IMR-90 (cell line): ENCODE data around the gene PTRH2. TPM values are rescaled to one million over a fixed set of nuclear protein-coding genes. Genes with fewer than 3 reads are reported as not detected.

Experiments
- ATAC-seq: fragments of 200-7000 bp; cut with Tn5 transposase; 2 replicates; pipeline ENCODE4 v1.9.1; 2020; ENCODE audit warnings: low read depth, mild to moderate bottlenecking, moderate library complexity
- BruUV-seq: library from RNA; stranded (reverse); fragments of 400-500 nt; replicated peaks from 2 replicates; lab custom pipeline; 2021; lab: Mats Ljungman, UMichigan
- CTCF ChIA-PET: fragments of 300-600 bp; formaldehyde crosslinking; extraction: SDS; loops from one replicate; lab custom pipeline; 2021; ENCODE audit warnings: antibody characterized with exemption; lab: Yijun Ruan, JAX
- POLR2A ChIA-PET: fragments of 300-600 bp; sonication (Branson Sonifier 250); formaldehyde crosslinking; loops from one replicate; lab custom pipeline; 2022; ENCODE audit warnings: antibody characterized with exemption; ENCODE audit not compliant: unreplicated experiment; lab: Charles Lee
- DNase-seq: peaks from one replicate; pipeline ENCODE4 v3.0.0; 2013
- H2AFZ ChIP-seq: replicated peaks from 2 replicates; pipeline ENCODE3; 2013; ENCODE audit warnings: low read length, mild to moderate bottlenecking; ENCODE audit not compliant: poor library complexity
- H2AK5ac ChIP-seq: 2 replicates; pipeline ENCODE4 v1.6.1; 2013; ENCODE audit warnings: low read depth, low read length, inconsistent platforms
- H2AK9ac ChIP-seq: replicated peaks from 2 replicates; pipeline ENCODE3; 2013; ENCODE audit warnings: mild to moderate bottlenecking, low read depth, low read length, moderate library complexity; ENCODE audit not compliant: poor library complexity
- H2BK120ac ChIP-seq: 2 replicates; pipeline ENCODE4 v1.6.1; 2013; ENCODE audit warnings: low read depth, low read length, inconsistent platforms
- H2BK15ac ChIP-seq: 3 replicates; pipeline ENCODE4 v1.6.1; 2013; ENCODE audit warnings: low read depth, low read length, inconsistent platforms
- H2BK20ac ChIP-seq: 2 replicates; pipeline ENCODE4 v1.6.1; 2013; ENCODE audit warnings: low read depth, mild to moderate bottlenecking, inconsistent platforms, low read length, moderate library complexity
- H2BK5ac ChIP-seq: 2 replicates; pipeline ENCODE4 v1.6.1; 2013; ENCODE audit warnings: mild to moderate bottlenecking, low read depth, low read length, inconsistent platforms; ENCODE audit not compliant: poor library complexity, severe bottlenecking
- H3K14ac ChIP-seq: replicated peaks from 2 replicates; pipeline ENCODE4 v1.6.1; 2013; ENCODE audit warnings: low read depth, low read length, inconsistent platforms
- H3K18ac ChIP-seq: 2 replicates; pipeline ENCODE4 v1.6.1; 2013; ENCODE audit warnings: low read depth, low read length, control low read depth
- H3K23ac ChIP-seq: 2 replicates; pipeline ENCODE4 v1.6.1; 2013; ENCODE audit warnings: low read depth, low read length, inconsistent platforms
- H3K27ac ChIP-seq: 2 replicates; pipeline ENCODE4 v1.5.1; 2013; ENCODE audit warnings: mild to moderate bottlenecking, control low read depth, low read length; ENCODE audit not compliant: insufficient read depth
- H3K27me3 ChIP-seq: 2 replicates; pipeline ENCODE4 v1.6.1; 2013; ENCODE audit warnings: low read length; ENCODE audit not compliant: control insufficient read depth, insufficient read depth
- H3K36me3 ChIP-seq: 2 replicates; pipeline ENCODE4 v1.6.1; 2013; ENCODE audit warnings: low read length, mixed read lengths; ENCODE audit not compliant: control insufficient read depth, insufficient read depth
- H3K4ac ChIP-seq: 2 replicates; pipeline ENCODE4 v1.6.1; 2013; ENCODE audit warnings: low read depth, low read length, inconsistent platforms
- H3K4me1 ChIP-seq: 2 replicates; pipeline ENCODE4 v1.6.1; 2013; ENCODE audit warnings: low read length, mixed read lengths; ENCODE audit not compliant: control insufficient read depth, insufficient read depth
- H3K4me2 ChIP-seq: 2 replicates; pipeline ENCODE4 v1.6.1; 2013; ENCODE audit warnings: low read depth, mild to moderate bottlenecking, control low read depth, low read length, moderate library complexity
- H3K4me3 ChIP-seq: 2 replicates; pipeline ENCODE4 v1.5.1; 2013; ENCODE audit warnings: low read depth, mild to moderate bottlenecking, control low read depth, low read length, moderate library complexity; ENCODE audit not compliant: insufficient read depth
- H3K56ac ChIP-seq: 2 replicates; pipeline ENCODE4 v1.6.1; 2013; ENCODE audit warnings: low read length, inconsistent platforms; ENCODE audit not compliant: insufficient read depth; ENCODE audit errors: extremely low read depth
- H3K79me1 ChIP-seq, 2 experiments: 2 replicates each; pipeline ENCODE4 v1.6.1; 2013; ENCODE audit warnings: low read length in 2 of 2, inconsistent platforms in 1 of 2, low read depth in 1 of 2
- H3K9ac ChIP-seq: 2 replicates; pipeline ENCODE4 v1.6.1; 2013; ENCODE audit warnings: low read depth, low read length, control low read depth
- H3K9me1 ChIP-seq: 2 replicates; pipeline ENCODE4 v1.6.1; 2013; ENCODE audit warnings: low read length, inconsistent platforms; ENCODE audit not compliant: insufficient read depth
- H3K9me3 ChIP-seq: 2 replicates; pipeline ENCODE4 v1.6.1; 2013; ENCODE audit warnings: low read length; ENCODE audit not compliant: control insufficient read depth, insufficient read depth
- H4K20me1 ChIP-seq: 2 replicates; pipeline ENCODE4 v1.6.1; 2013; ENCODE audit warnings: low read length, inconsistent platforms; ENCODE audit not compliant: insufficient read depth
- H4K5ac ChIP-seq: 2 replicates; pipeline ENCODE4 v1.6.1; 2013; ENCODE audit warnings: mild to moderate bottlenecking, low read depth, low read length, control low read depth
- H4K8ac ChIP-seq, 2 experiments: 2 replicates each; pipeline ENCODE4 v1.6.1; 2013; ENCODE audit warnings: low read depth in 2 of 2, low read length in 2 of 2, control low read depth in 1 of 2, inconsistent platforms in 1 of 2
- H4K91ac ChIP-seq: 2 replicates; pipeline ENCODE4 v1.6.1; 2013; ENCODE audit warnings: low read depth, low read length, inconsistent platforms; ENCODE audit not compliant: insufficient read depth
- FOS ChIP-seq: fragments of 150-350 bp; IDR thresholded peaks from 2 replicates; pipeline ENCODE4 v1.6.1; 2016; ENCODE audit warnings: low read depth, low read length
- MAFK ChIP-seq: IDR thresholded peaks from 2 replicates; pipeline ENCODE4 v1.6.1; 2012; ENCODE audit warnings: low read depth, low read length, improper control_type of control experiment
- USF2 ChIP-seq: fragments of 150-350 bp; IDR thresholded peaks from 2 replicates; pipeline ENCODE4 v1.6.1; 2017; ENCODE audit warnings: mild to moderate bottlenecking, antibody characterized with exemption, low read length, low read depth
- WGBS, 2 experiments: methylation state at CpG; one replicate each; pipeline versions ENCODE4 v1.1.5 to v1.1.7; 2013; ENCODE audit warnings: missing lambda C conversion rate in 2 of 2; ENCODE audit not compliant: insufficient read length in 1 of 2; ENCODE audit errors: extremely low coverage in 2 of 2; 5-methylcytosine and 5-hydroxymethylcytosine counted together
- dilution Hi-C: fragments of 300-500 bp; cut with HindIII; formaldehyde crosslinking; loops from one replicate; pipeline ENCODE4 v1.14.3; 2018; ENCODE audit warnings: low sequenced_read_pairs; ENCODE audit not compliant: unreplicated experiment
- in situ Hi-C: fragments of 300-500 bp; cut with MboI; formaldehyde crosslinking; loops from 3 replicates; pipeline ENCODE4 v1.14.3; 2019; ENCODE audit warnings: low sequenced_read_pairs, inconsistent platforms, mixed read lengths
- intact Hi-C: fragments of 100-400 bp; cut with micrococcal nuclease; formaldehyde crosslinking; loops from 2 replicates; pipeline ENCODE4 v1.10.0; 2022
- polyA plus RNA-seq, 3 experiments: library from polyadenylated mRNA; depleted of rRNA; stranded (reverse); fragments of >200 nt; gene quantifications; 2 replicates each; pipeline ENCODE4 v1.2.3, GENCODE V29; 2012; ENCODE audit warnings: low replicate concordance in 1 of 3
- total RNA-seq: library from RNA; depleted of rRNA; stranded (reverse); fragments of >200 nt; gene quantifications from 2 replicates; pipeline ENCODE4 v1.2.3, GENCODE V29; 2012

Gene PTRH2
- total and polyA plus RNA-seq, 2 of the 4 experiments (the other 2 are of a cell fraction): 24.9 to 49.7 TPM

- no peak overlapping the region for H3K23ac ChIP-seq
- no peak overlapping the region for H3K14ac ChIP-seq
- H3K4me1 ChIP-seq: no peaks in the 10 kb centered on the region
- H4K91ac ChIP-seq: no peak overlapping the region
- H3K9ac ChIP-seq: no peak overlapping the region
- DNase-seq (no peak), ATAC-seq (no peak)
- H3K27ac ChIP-seq: no peak overlapping the region
- no peak overlapping the region for H4K5ac ChIP-seq
- H3K36me3 ChIP-seq: peaks cover 9% of the 10 kb centered on the region
- no peak overlapping the region for H3K4me2 ChIP-seq
- ChIA-PET POLR2A (no interaction called here), CTCF (no interaction called here)
- TF ChIP-seq MAFK (peak; percentile 45; the same call in 1 of the 2 replicates), USF2 (no peak), FOS (no peak)
- H3K9me3 ChIP-seq: no peaks in the 10 kb centered on the region; the same call in 1 of the 2 replicates
- intact Hi-C loops: loop anchor here (10.0 kb wide), 1 partner anchor 291 kb away; no protein-coding TSS in a partner anchor
- dilution Hi-C loops: no loop called here
- H2BK15ac ChIP-seq: no peak overlapping the region
- H3K18ac ChIP-seq: no peak overlapping the region
- no peak overlapping the region for H4K8ac ChIP-seq
- no TSS peak for BruUV-seq
- in situ Hi-C loops: no loop called here
- H2BK20ac ChIP-seq: no peak overlapping the region
- H2AK9ac ChIP-seq: no peak overlapping the region
- H3K9me1 ChIP-seq: no peaks in the 10 kb centered on the region
- H3K4me3 ChIP-seq: no peak overlapping the region
- no peaks in the 10 kb centered on the region for H3K27me3 ChIP-seq
- H2AFZ ChIP-seq: no peak overlapping the region
- no peaks in the 10 kb centered on the region for H4K20me1 ChIP-seq
- H2BK120ac ChIP-seq: no peak overlapping the region
- no peak overlapping the region for H2AK5ac ChIP-seq
- no peak overlapping the region for H3K4ac ChIP-seq
- no peak overlapping the region for H3K56ac ChIP-seq
- no CpG with 5 or more reads among the region's 4 CpGs for WGBS, 2 experiments
- no peak overlapping the region for H2BK5ac ChIP-seq
- peaks cover 0 to 15% of the 10 kb centered on the region in 2 experiments; a peak in 1 of 4 replicates for H3K79me1 ChIP-seq
These were observed 36.6 kb upstream of the PTRH2 start for GRCh38 chr17:59743842-59744241.
